GM06990 (cell line): ENCODE data around the gene AMFR.

Source experiments
- DNase-seq: peaks from one replicate; pipeline ENCODE4 v3.0.0-alpha.2; 2011; ENCODE audit not compliant: insufficient read length; ENCODE audit errors: extremely low read depth
- H3K27me3 ChIP-seq: replicated peaks from 2 replicates; pipeline ENCODE4 v1.6.0; 2011; ENCODE audit warnings: low read length; ENCODE audit not compliant: control insufficient read depth, insufficient read depth
- H3K36me3 ChIP-seq: 2 replicates; pipeline ENCODE4 v1.5.1; 2011; ENCODE audit warnings: low read length; ENCODE audit not compliant: control insufficient read depth, insufficient read depth
- H3K4me3 ChIP-seq: replicated peaks from 2 replicates; pipeline ENCODE4 v1.5.1; 2011; ENCODE audit warnings: low read depth, mild to moderate bottlenecking, control low read depth, low read length
- TF ChIP-seq, protein P1 (sequence below): IDR thresholded peaks from 2 replicates; pipeline ENCODE4 v1.5.1; 2011; ENCODE audit warnings: low read length, control low read depth, mild to moderate bottlenecking, inconsistent platforms; ENCODE audit not compliant: insufficient read depth, poor library complexity, severe bottlenecking

AMFR gene

DNA sequence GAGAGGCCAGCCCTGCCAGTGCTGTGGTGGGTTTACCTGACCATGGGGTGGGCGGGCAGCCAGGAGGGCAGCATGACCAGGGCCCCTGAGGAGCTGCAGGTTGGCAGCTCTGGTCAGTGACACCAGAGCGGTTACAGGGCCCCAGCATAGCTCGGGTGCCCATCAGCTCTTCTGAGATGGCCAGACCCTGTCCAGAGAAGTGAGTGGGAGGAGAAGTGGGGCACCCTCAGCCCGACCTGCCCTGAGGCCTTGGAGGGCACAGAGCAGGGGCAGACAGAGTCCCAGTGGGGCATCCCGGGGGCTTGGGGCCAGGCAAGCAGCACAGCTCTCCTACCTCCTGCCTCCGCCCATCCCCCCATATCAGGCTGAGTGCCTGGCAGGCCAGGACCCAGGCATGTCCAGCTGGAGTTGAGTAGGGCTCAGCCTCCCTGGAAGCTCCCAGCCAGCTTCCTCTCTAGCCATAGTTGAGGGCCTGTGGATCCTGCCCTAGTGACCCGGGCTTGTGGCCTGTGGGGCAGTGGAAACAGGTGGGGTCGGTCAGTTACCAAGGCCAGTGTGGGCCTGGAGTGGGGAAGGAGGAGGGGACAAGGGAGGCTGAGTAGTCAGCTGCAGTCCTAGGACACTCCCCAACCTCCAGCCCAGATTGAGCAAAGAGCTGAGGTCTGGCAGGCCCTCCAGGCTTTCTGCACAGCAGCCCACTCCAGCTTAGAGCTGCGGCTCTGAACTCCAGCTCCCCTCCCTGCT is 83.5 kb downstream of the AMFR start:
- no peaks in the 10 kb centered on the region; the same call in 1 of the 2 replicates for H3K27me3 ChIP-seq
- no peak overlapping the region for H3K4me3 ChIP-seq
- DNase-seq = no peak
- H3K36me3 ChIP-seq = no peaks in the 10 kb centered on the region
- TF ChIP-seq, protein P1, sequence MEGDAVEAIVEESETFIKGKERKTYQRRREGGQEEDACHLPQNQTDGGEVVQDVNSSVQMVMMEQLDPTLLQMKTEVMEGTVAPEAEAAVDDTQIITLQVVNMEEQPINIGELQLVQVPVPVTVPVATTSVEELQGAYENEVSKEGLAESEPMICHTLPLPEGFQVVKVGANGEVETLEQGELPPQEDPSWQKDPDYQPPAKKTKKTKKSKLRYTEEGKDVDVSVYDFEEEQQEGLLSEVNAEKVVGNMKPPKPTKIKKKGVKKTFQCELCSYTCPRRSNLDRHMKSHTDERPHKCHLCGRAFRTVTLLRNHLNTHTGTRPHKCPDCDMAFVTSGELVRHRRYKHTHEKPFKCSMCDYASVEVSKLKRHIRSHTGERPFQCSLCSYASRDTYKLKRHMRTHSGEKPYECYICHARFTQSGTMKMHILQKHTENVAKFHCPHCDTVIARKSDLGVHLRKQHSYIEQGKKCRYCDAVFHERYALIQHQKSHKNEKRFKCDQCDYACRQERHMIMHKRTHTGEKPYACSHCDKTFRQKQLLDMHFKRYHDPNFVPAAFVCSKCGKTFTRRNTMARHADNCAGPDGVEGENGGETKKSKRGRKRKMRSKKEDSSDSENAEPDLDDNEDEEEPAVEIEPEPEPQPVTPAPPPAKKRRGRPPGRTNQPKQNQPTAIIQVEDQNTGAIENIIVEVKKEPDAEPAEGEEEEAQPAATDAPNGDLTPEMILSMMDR = no peak

- H3K27me3 ChIP-seq = no peaks in the 10 kb centered on the region; the same call in 1 of the 2 replicates
- H3K4me3 ChIP-seq = no peak overlapping the region
- TF ChIP-seq, protein P1 = no peak
- no peak for DNase-seq
- no peaks in the 10 kb centered on the region for H3K36me3 ChIP-seq
Observed at GRCh38 chr16:56340864-56341365, 84.4 kb downstream of the AMFR start.

GRCh38 chr16:56340416-56340815 is 84.9 kb downstream of the AMFR start:
- TF ChIP-seq, protein P1 = no peak
- Histone ChIP-seq H3K36me3 (no peaks in the 10 kb centered on the region), H3K27me3 (no peaks in the 10 kb centered on the region; the same call in 1 of the 2 replicates), H3K4me3 (no peak overlapping the region)
- DNase-seq = no peak

GRCh38 chr16:56339431-56340195 is 85.7 kb downstream of the AMFR start:
- TF ChIP-seq, protein P1 = no peak
- Histone ChIP-seq H3K36me3 (no peaks in the 10 kb centered on the region), H3K4me3 (no peak overlapping the region), H3K27me3 (no peaks in the 10 kb centered on the region; the same call in 1 of the 2 replicates)
- no peak for DNase-seq

GRCh38 chr16:56338566-56339318 is 86.6 kb downstream of the AMFR start:
- TF ChIP-seq, protein P1 = no peak
- no peak overlapping the region for H3K4me3 ChIP-seq
- H3K27me3 ChIP-seq = no peaks in the 10 kb centered on the region; the same call in 1 of the 2 replicates
- H3K36me3 ChIP-seq = no peaks in the 10 kb centered on the region
- no peak for DNase-seq
